HepG2 (cell line): ENCODE results near the gene MRE11. TPM values are rescaled to one million over a fixed set of nuclear protein-coding genes. Genes with fewer than 3 reads are reported as not detected.

Experiments
- CHD2 ChIP-seq: IDR thresholded peaks from 2 replicates; pipeline ENCODE4 v1.6.1; 2011; ENCODE audit warnings: low read depth, low read length, improper control_type of control experiment
- CSRNP2 ChIP-seq: sonication (generic); formaldehyde crosslinking; conservative IDR thresholded peaks from 2 replicates; pipeline ENCODE4 v1.8.0; 2022; ENCODE audit warnings: low read depth, missing genetic modification reagents
- DR1 ChIP-seq: sonication (generic); formaldehyde crosslinking; IDR thresholded peaks from 2 replicates; pipeline ENCODE4 v1.8.0; 2021; ENCODE audit warnings: mild to moderate bottlenecking, missing genetic modification reagents, inconsistent platforms
- MZF1 ChIP-seq: sonication (generic); formaldehyde crosslinking; IDR thresholded peaks from 2 replicates; pipeline ENCODE4 v1.8.1; 2023; ENCODE audit warnings: mild to moderate bottlenecking, missing genetic modification reagents, borderline replicate concordance
- NBN ChIP-seq: fragments of 450-650 bp; conservative IDR thresholded peaks from 2 replicates; pipeline ENCODE4 v1.6.1; 2017
- PATZ1 ChIP-seq: sonication (generic); formaldehyde crosslinking; IDR thresholded peaks from 2 replicates; pipeline ENCODE4 v1.4.0; 2020; ENCODE audit warnings: missing genetic modification reagents
- PLSCR1 ChIP-seq: sonication (generic); formaldehyde crosslinking; IDR thresholded peaks from 2 replicates; pipeline ENCODE4 v1.5.0; 2020; ENCODE audit warnings: missing genetic modification reagents, mild to moderate bottlenecking, borderline replicate concordance
- PREB ChIP-seq: sonication (generic); formaldehyde crosslinking; IDR thresholded peaks from 2 replicates; pipeline ENCODE4 v1.4.0; 2020; ENCODE audit warnings: missing genetic modification reagents
- RBFOX2 ChIP-seq: fragments of 200-400 bp; formaldehyde crosslinking; IDR thresholded peaks from 2 replicates; pipeline ENCODE4 v1.6.1; 2017; ENCODE audit warnings: low read depth, mild to moderate bottlenecking, low read length
- SIX4 ChIP-seq: sonication (generic); formaldehyde crosslinking; IDR thresholded peaks from 2 replicates; pipeline ENCODE4 v1.4.0; 2020; ENCODE audit warnings: missing genetic modification reagents
- ZBTB42 ChIP-seq: sonication (generic); formaldehyde crosslinking; IDR thresholded peaks from 2 replicates; pipeline ENCODE4 v1.5.0; 2020; ENCODE audit warnings: mild to moderate bottlenecking, missing genetic modification reagents
- ZMYM4 ChIP-seq: sonication (generic); formaldehyde crosslinking; IDR thresholded peaks from 2 replicates; pipeline ENCODE4 v1.8.1; 2023; ENCODE audit warnings: mild to moderate bottlenecking, missing genetic modification reagents
- ZNF318 ChIP-seq: sonication (generic); formaldehyde crosslinking; IDR thresholded peaks from 2 replicates; pipeline ENCODE4 v1.4.0; 2020; ENCODE audit warnings: mild to moderate bottlenecking, missing genetic modification reagents
- ZNF333 ChIP-seq: sonication (generic); formaldehyde crosslinking; IDR thresholded peaks from 2 replicates; pipeline ENCODE4 v1.4.0; 2020; ENCODE audit warnings: mild to moderate bottlenecking, missing genetic modification reagents, borderline replicate concordance
- ZNF75D ChIP-seq: sonication (generic); formaldehyde crosslinking; IDR thresholded peaks from 2 replicates; pipeline ENCODE4 v1.8.1; 2023; ENCODE audit warnings: missing genetic modification reagents, mild to moderate bottlenecking, borderline replicate concordance
- polyA plus RNA-seq, 8 experiments: library from polyadenylated mRNA; depleted of rRNA in 3 of 8; stranded (reverse) in 7 of 8; unstranded in 1 of 8; fragments of >200 nt; fragmentation: Illumina TruSeq in 4 of 8; extraction: Trizol in 4 of 8; gene quantifications; 2 replicates each; pipeline versions ENCODE4 v1.2.1 to v1.2.3, GENCODE V29; 2011 to 2016; ENCODE audit warnings: low read depth in 4 of 8, missing spikeins in 1 of 8, mixed read lengths in 1 of 8; ENCODE audit not compliant: insufficient read depth in 1 of 8
- total RNA-seq, 5 experiments: library from RNA; depleted of rRNA; stranded (reverse); fragments of >200 nt; fragmentation: Illumina TruSeq; extraction: Trizol; gene quantifications; 2 replicates each; pipeline ENCODE4 v1.2.3, GENCODE V29; 2016; ENCODE audit warnings: low read depth in 1 of 5

The MRE11 gene
- total and polyA plus RNA-seq, 2 of the 13 experiments (the other 11 are each of a cell fraction or from before 2014, with no cell fraction given), result 7.2 to 37.3 TPM

GRCh38 chr11:94511932-94512781, 18.5 kb upstream of the MRE11 start, which contains the start of gene C11orf97 (continued):
- TF ChIP-seq ZNF333 (peak; percentile 70; the same call in 1 of the 2 replicates), NBN (no peak), PLSCR1 (no peak), CSRNP2 (CRISPR knock-in tag) (no peak), PREB (CRISPR knock-in tag) (no peak), PATZ1 (CRISPR knock-in tag) (peak; percentile 8; the same call in 1 of the 2 replicates), CHD2 (no peak), ZMYM4 (CRISPR knock-in tag) (no peak), MZF1 (CRISPR knock-in tag) (no peak), SIX4 (CRISPR knock-in tag) (no peak), ZNF75D (CRISPR knock-in tag) (no peak), ZBTB42 (no peak), RBFOX2 (no peak), ZNF318 (CRISPR knock-in tag) (no peak), DR1 (CRISPR knock-in tag) (no peak)
